T-helper 2 cell treated with Interferon-gamma antibody and Interleukin-4, amounts not matched to agents 5 μg/mL and 100 μg/mL, for 36 hours (primary cell): ENCODE data around the gene PIP4P1.
A peak's percentile ranks its signal among the peaks of the same experiment; 100 is the strongest.
"Not testable (repeated sequence)": the region's sequence is repeated elsewhere in the genome, so short reads cannot be mapped to it uniquely, and the experiment has no call there.

ENCODE experiments used
- DNase-seq: peaks from one replicate; pipeline ENCODE4 v3.0.0; 2021; ENCODE audit warnings: low spot score
- H3K27ac Mint-ChIP-seq: one replicate; pipeline ENCODE4 v1.8.0; 2021; ENCODE audit warnings: mild to moderate bottlenecking, mixed read lengths
- H3K27me3 Mint-ChIP-seq: one replicate; pipeline ENCODE4 v1.8.0; 2021; ENCODE audit warnings: low read depth, mixed read lengths
- H3K36me3 Mint-ChIP-seq: one replicate; pipeline ENCODE4 v1.8.0; 2021; ENCODE audit warnings: low read depth, mixed read lengths
- H3K4me1 Mint-ChIP-seq: one replicate; pipeline ENCODE4 v1.8.0; 2021; ENCODE audit warnings: low read depth, mixed read lengths
- H3K4me3 Mint-ChIP-seq: one replicate; pipeline ENCODE4 v1.8.0; 2022; ENCODE audit warnings: mild to moderate bottlenecking, moderate library complexity, mixed read lengths
- H3K9me3 Mint-ChIP-seq: one replicate; pipeline ENCODE4 v1.8.0; 2021; ENCODE audit warnings: mixed read lengths

Gene PIP4P1

DNA sequence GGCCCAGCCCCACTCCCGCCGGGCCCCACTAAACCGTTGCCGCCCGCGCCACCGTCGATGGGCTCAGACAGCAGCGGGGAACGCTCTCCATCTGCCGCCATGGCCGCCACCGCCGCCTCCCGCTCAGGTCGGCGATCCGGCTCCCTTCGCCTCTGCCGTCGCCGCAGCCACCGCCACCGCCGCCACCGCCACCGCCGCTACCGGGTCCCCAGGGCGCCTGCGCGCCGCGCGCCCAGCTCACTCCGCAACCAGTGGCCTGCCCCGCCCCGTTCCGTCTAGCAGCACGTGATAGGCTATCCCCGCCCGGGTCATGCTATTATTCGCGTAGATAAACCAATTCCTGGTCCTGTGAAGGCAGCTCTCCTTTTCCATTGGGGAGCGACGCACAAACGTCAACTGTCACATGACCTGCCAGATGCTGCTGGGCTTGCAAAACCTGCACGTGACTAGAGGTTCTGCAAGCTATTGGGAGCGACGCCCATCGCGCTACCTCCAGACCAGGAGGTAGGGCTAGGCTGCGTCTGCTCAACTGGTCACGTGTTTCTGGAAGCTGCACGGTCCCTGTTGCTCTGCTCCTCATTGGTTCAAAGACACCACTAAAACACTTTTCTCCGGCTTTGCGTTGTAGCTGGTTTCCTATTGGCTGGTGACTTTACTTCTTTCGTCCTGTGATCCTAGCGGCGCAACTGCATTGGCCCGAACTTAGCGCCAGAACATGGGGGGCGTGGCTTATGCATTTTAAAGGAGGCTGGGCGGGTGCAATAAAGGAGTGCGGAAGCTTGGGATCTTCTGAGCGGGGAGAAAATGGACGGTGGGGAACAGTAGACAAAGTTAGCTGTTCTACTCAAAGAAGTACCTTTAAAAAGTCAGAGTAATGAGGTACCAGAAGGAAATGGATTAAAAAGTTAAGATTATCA, at the start of gene PIP4P1:
PIP4P1 (minus strand) TSS at position 210 of the 917 bp plus-strand sequence; CDS start at position 101, 109 bp downstream.
- Mint-ChIP-seq H3K27ac (peak within 1 kb of the TSS; percentile 97), H3K4me1 (peaks cover 25% of the 10 kb centered on the region), H3K27me3 (peaks cover 1% of the 10 kb centered on the region), H3K4me3 (peak within 1 kb of the TSS; percentile 97), H3K36me3 (peaks cover 25% of the 10 kb centered on the region), H3K9me3 (no peaks in the 10 kb centered on the region)
- peak; percentile 99 for DNase-seq

DNA sequence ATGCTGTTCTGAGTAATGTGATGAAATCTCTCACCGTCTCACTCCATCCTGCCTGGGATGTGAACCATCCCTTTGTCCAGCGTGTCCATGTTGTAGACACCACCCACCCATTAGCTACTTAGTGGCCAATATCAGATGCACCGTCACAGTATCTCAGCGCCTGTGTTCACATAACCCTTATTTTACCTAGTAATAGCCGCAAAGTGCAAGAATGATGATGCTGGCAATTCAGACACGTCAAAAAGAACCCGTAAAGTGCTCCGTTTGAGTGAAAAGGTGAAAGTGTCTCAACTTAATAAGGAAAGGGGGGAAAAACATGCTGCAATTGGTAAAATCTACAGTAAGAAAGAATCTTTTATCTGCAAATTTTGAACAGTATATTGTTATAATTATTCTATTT, 47.1 kb upstream of the PIP4P1 start:
- DNase-seq, result no peak
- H3K4me3 Mint-ChIP-seq, result no peak overlapping the region
- peaks cover 22% of the 10 kb centered on the region for H3K27me3 Mint-ChIP-seq
- H3K36me3 Mint-ChIP-seq, result no peaks in the 10 kb centered on the region
- H3K4me1 Mint-ChIP-seq, result no peaks in the 10 kb centered on the region
- H3K9me3 Mint-ChIP-seq, result no peaks in the 10 kb centered on the region
- H3K27ac Mint-ChIP-seq, result no peak overlapping the region

DNA sequence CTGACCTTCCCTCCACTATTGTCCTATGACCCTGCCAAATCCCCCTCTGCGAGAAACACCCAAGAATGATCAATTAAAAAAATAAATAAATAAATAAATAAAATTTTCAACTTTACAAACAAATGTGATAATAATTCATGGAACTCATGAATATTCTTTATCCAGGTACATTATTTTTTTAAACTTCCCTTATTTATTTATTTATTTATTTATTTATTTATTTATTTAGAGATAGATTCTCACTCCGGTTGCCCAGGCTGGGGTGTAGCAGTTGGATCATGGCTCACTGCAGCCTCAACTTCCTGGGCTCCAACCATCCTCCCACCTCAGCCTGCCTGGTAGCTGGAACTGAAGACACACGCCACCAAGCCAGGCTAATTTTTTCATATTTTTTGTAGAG, 46.3 kb upstream of the PIP4P1 start:
- H3K9me3 Mint-ChIP-seq, DNase-seq, H3K36me3 Mint-ChIP-seq, H3K4me1 Mint-ChIP-seq, H3K4me3 Mint-ChIP-seq, H3K27ac Mint-ChIP-seq: not testable (repeated sequence)
- peaks cover 15% of the 10 kb centered on the region for H3K27me3 Mint-ChIP-seq

DNA sequence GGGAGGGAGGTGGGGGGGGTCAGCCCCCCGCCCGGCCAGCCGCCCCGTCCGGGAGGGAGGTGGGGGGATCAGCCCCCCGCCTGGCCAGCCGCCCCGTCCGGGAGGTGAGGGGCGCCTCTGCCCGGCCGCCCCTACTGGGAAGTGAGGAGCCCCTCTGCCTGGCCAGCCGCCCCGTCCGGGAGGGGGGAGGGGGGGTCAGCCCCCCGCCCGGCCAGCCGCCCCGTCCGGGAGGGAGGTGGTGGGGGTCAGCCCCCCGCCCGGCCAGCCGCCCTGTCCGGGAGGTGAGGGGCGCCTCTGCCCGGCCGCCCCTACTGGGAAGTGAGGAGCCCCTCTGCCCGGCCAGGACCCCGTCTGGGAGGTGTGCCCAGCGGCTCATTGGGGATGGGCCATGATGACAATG, 45.5 kb upstream of the PIP4P1 start:
- H3K4me3 Mint-ChIP-seq, H3K36me3 Mint-ChIP-seq, H3K4me1 Mint-ChIP-seq, H3K9me3 Mint-ChIP-seq, H3K27ac Mint-ChIP-seq, DNase-seq: not testable (repeated sequence)
- H3K27me3 Mint-ChIP-seq, result peaks cover 17% of the 10 kb centered on the region

DNA sequence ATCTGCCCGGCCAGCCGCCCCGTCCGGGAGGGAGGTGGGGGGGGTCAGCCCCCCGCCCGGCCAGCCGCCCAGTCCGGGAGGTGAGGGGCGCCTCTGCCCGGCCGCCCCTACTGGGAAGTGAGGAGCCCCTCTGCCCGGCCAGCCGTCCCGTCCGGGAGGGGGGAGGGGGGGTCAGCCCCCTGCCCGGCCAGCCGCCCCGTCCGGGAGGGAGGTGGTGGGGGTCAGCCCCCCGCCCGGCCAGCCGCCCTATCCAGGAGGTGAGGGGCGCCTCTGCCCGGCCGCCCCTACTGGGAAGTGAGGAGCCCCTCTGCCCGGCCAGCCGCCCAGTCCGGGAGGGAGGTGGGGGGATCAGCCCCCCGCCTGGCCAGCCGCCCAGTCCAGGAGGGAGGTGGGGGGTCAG, 45.0 kb upstream of the PIP4P1 start:
- not testable (repeated sequence) for H3K27ac Mint-ChIP-seq, H3K9me3 Mint-ChIP-seq, H3K36me3 Mint-ChIP-seq, H3K4me3 Mint-ChIP-seq, H3K4me1 Mint-ChIP-seq, DNase-seq
- peaks cover 15% of the 10 kb centered on the region for H3K27me3 Mint-ChIP-seq

DNA sequence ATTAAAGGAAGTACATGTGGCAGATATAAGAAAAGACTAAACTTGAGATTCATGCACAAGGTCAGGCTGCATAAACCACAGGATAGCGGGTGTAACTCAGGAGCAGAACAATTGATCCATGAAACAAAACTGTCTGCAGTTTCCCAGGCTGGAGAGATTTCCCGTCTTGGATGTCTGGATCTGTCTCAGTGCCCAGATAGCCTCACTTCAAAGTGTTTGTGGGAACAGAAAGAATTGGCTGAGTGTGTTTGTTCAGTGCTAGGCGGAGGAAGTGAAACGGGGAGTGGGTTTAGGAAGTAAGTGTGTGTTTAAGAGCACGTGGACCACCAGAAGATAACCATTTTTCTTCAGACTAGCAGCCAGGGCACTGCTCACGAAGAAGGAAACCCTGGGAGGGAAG, 42.7 kb upstream of the PIP4P1 start:
- no peak overlapping the region for H3K27ac Mint-ChIP-seq
- H3K9me3 Mint-ChIP-seq, result no peaks in the 10 kb centered on the region
- H3K4me1 Mint-ChIP-seq, result peaks cover 6% of the 10 kb centered on the region
- DNase-seq, result no peak
- peaks cover 12% of the 10 kb centered on the region for H3K27me3 Mint-ChIP-seq
- no peaks in the 10 kb centered on the region for H3K36me3 Mint-ChIP-seq
- no peak overlapping the region for H3K4me3 Mint-ChIP-seq

DNA sequence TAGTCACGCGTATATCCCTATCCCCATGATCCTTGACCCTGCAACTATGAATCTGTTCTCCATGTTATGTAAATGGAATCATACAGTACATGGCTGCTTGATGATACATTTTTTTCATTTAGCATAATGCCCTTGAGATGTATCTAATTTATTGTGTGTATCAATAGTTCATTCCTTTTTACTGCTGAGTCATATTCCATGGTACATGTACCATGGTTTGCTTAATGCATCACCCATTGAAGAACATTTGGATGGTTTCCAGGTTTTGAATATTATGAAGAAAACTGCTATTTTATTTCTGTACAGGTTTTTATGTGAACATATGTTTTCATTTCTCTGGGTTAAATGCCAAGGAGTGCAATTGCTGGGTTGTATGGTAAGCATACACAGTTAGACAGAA, 40.1 kb upstream of the PIP4P1 start:
- no peaks in the 10 kb centered on the region for H3K36me3 Mint-ChIP-seq
- no peaks in the 10 kb centered on the region for H3K9me3 Mint-ChIP-seq
- peaks cover 12% of the 10 kb centered on the region for H3K27me3 Mint-ChIP-seq
- no peak for DNase-seq
- peaks cover 6% of the 10 kb centered on the region for H3K4me1 Mint-ChIP-seq
- no peak overlapping the region for H3K4me3 Mint-ChIP-seq
- no peak overlapping the region for H3K27ac Mint-ChIP-seq

DNA sequence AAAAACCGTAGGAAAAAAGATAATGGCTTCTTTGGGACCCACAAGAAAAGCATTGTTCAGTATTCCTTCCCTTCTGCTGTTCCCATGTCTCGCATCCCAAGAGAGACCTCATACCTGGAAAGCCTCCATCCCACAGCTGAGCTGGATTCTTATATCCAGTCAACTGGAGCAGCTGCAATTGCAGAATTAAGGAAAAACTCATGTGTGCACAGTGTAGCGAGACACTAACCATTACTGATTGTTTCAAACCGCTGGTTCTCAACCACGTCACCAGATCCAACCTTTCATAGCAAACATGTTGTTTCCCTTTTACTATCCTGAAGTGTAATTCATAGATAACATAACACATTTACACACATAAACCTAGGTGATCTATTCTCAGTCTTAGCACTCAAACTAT, 38.6 kb upstream of the PIP4P1 start:
- Mint-ChIP-seq H3K27ac (no peak overlapping the region), H3K4me1 (peaks cover 13% of the 10 kb centered on the region), H3K9me3 (no peaks in the 10 kb centered on the region), H3K27me3 (peaks cover 12% of the 10 kb centered on the region), H3K36me3 (no peaks in the 10 kb centered on the region), H3K4me3 (no peak overlapping the region)
- no peak for DNase-seq

DNA sequence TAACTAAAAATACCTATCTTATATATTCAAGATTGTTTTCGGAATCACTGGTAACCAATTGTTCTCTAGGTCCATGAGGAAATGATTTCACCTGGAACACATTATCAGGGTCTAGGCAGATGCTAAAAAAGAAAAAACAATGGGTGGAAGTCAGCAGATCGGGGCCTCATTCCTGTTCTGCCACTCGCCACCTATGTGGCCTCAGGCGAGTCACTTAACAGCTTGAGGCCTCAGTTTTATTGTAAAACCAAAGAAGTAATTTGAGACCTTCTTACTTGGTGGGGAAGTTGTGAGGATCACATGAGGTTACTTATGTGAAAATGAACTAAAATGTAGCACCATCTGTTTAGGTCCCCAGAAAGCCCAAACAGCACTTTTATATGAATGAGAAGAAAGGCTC, 37.9 kb upstream of the PIP4P1 start:
- no peaks in the 10 kb centered on the region for H3K9me3 Mint-ChIP-seq
- no peak for DNase-seq
- no peak overlapping the region for H3K4me3 Mint-ChIP-seq
- peaks cover 12% of the 10 kb centered on the region for H3K27me3 Mint-ChIP-seq
- no peaks in the 10 kb centered on the region for H3K36me3 Mint-ChIP-seq
- peaks cover 16% of the 10 kb centered on the region for H3K4me1 Mint-ChIP-seq
- no peak overlapping the region for H3K27ac Mint-ChIP-seq

DNA sequence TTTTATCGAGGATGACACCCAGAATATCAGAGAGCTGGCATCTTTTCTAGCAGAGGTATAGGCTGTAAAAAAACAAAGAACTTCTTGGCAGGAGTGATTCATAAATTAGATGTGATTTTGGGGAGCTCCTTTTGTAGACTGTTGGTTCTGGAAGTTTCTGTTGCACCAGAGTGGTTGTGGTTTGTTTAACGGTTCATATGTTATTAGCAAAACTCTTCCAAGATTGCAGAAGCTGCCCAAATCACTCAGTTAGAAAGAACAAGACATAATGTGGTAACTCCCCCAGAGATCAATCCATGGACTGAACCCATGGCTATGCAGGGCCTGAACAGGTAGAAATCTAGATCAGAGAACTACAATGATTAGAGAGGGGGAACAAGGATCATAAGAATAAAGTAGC, 37.4 kb upstream of the PIP4P1 start:
- Mint-ChIP-seq H3K27me3 (peaks cover 8% of the 10 kb centered on the region), H3K4me1 (peaks cover 19% of the 10 kb centered on the region), H3K9me3 (no peaks in the 10 kb centered on the region), H3K27ac (no peak overlapping the region), H3K4me3 (no peak overlapping the region), H3K36me3 (no peaks in the 10 kb centered on the region)
- DNase-seq, result no peak

DNA sequence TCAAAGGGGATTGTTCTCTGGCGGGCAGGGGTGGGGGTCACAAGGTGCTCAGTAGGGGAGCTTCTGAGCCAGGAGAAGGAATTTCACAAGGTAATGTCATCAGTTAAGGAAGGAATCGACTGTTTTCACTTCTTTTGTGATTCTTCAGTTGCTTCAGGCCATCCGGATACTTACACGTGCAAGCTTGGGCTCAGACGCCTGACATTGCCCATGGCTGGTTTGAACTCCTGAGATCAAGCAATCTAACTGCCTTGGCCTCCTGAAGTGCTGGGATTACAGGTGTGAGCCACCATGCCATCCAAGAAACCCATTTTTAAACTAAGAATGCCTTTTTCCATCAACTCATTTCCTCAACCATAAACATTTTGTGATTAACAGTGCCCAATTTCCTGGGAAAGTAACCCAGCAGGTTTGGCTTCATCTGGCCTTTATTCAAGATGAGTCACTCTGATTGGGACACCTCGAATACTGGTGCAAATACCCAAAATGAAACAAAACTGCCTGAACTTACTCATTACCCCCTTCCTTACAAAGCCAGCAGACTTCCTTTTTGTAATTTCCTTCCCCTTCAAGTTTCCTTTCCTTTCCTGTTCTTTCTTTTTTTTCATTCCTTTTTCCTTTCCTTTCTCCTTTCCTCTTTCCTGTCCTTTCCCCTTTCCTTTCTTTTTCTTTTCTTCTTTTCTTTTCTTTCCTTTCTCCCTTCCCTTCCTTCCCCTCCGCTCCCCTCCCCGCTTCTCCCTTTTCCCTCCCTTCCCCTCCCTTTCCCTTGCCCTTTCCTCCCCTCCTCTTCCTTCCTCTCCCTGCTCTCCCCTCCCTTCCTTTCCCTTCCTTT, 33.9 kb upstream of the PIP4P1 start:
- no peaks in the 10 kb centered on the region for H3K9me3 Mint-ChIP-seq
- H3K27ac Mint-ChIP-seq, result peak overlapping the region; percentile 14
- H3K4me1 Mint-ChIP-seq, result peaks cover 32% of the 10 kb centered on the region
- H3K4me3 Mint-ChIP-seq, result no peak overlapping the region
- H3K36me3 Mint-ChIP-seq, result no peaks in the 10 kb centered on the region
- no peak for DNase-seq
- H3K27me3 Mint-ChIP-seq, result no peaks in the 10 kb centered on the region

DNA sequence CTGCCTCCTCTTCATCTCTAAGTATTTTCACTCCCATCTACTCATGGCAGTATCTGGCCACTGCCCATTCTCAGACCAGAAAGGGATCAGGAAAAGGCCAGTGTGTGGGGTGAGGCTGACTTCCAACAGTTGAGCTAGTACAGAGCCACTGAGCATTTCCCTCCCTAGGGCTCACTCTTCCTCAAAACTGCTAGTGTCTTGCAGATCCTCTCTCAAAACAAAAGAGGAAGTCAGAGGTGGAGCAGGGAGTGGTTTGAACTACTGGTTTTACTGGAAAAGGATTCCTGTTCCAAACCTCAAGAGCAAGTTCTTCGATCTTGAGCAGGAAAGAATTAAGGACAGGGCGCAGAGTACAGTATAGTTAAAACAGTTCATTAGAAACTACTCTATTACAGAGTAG, 32.4 kb upstream of the PIP4P1 start:
- H3K27ac Mint-ChIP-seq, result peak overlapping the region; percentile 75
- no peak for DNase-seq
- H3K27me3 Mint-ChIP-seq, result no peaks in the 10 kb centered on the region
- peaks cover 38% of the 10 kb centered on the region for H3K4me1 Mint-ChIP-seq
- no peaks in the 10 kb centered on the region for H3K9me3 Mint-ChIP-seq
- peaks cover 2% of the 10 kb centered on the region for H3K36me3 Mint-ChIP-seq
- peak overlapping the region; percentile 12 for H3K4me3 Mint-ChIP-seq

DNA sequence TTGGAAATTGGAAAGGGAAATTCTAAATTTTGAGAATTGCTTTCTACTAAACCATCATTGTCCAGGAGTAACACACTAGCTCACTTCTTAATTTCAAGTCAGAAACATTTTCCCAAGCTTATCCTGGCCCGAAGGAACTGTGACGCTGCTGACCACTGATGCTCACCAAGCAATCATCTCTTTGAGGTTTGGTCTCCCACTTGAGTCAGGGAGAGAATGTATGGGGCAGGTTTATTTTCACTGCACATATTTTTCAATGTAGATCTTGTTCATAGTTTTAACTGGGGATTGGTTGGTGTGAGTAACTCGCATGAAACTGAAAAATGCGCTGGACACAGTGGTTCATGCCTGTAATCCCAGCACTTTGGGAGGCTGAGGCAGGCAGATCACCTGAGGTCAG, 31.3 kb upstream of the PIP4P1 start:
- no peak overlapping the region for H3K27ac Mint-ChIP-seq
- H3K9me3 Mint-ChIP-seq, result no peaks in the 10 kb centered on the region
- H3K36me3 Mint-ChIP-seq, result peaks cover 2% of the 10 kb centered on the region
- DNase-seq, result no peak
- H3K27me3 Mint-ChIP-seq, result no peaks in the 10 kb centered on the region
- H3K4me1 Mint-ChIP-seq, result peaks cover 45% of the 10 kb centered on the region
- H3K4me3 Mint-ChIP-seq, result no peak overlapping the region

DNA sequence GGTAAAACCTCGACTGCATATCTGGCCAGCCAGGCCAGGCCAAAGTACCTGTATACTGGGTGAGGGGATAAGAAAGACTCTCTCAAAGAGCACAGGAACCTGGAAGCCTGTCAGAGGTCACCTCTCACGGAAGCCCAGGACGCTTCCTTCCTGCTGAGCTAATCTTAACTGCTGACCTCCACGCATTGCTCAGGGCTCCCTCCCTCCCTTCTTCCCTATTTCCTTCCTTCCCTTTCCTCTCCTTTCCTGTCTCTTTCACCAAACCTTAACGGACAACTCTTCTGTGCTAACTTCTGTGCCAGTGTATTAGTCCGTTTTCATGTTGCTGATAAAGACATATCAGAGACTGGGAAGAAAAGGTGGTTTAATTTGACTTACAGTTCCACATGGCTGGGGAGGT, 29.3 kb upstream of the PIP4P1 start:
- H3K4me3 Mint-ChIP-seq, result peak overlapping the region; percentile 2
- H3K36me3 Mint-ChIP-seq, result peaks cover 2% of the 10 kb centered on the region
- peak overlapping the region; percentile 69 for H3K27ac Mint-ChIP-seq
- no peaks in the 10 kb centered on the region for H3K27me3 Mint-ChIP-seq
- no peaks in the 10 kb centered on the region for H3K9me3 Mint-ChIP-seq
- H3K4me1 Mint-ChIP-seq, result peaks cover 55% of the 10 kb centered on the region
- DNase-seq, result no peak
